Measurements from ENCODE around the gene ICAM5.
A peak's percentile ranks its signal among the peaks of the same experiment; 100 is the strongest.
"Not testable (repeated sequence)": the region's sequence is repeated elsewhere in the genome, so short reads cannot be mapped to it uniquely, and the experiment has no call there.

Gene ICAM5

GRCh38 chr19:10334588-10335351, 45.0 kb downstream of the ICAM5 start:
- H3K9ac ChIP-seq (ENCODE audit: low read length): peak overlapping the region; percentile 56
- H3K36me3 ChIP-seq (ENCODE audit: control insufficient read depth, insufficient read depth, low read length): no peaks in the 10 kb centered on the region
- H3K4me3 ChIP-seq (ENCODE audit: low read length): peak overlapping the region; percentile 81
- H3K27me3 ChIP-seq (ENCODE audit: control insufficient read depth, insufficient read depth, low read length): no peaks in the 10 kb centered on the region
- H3K4me1 ChIP-seq (ENCODE audit: control insufficient read depth, insufficient read depth, low read length): peaks cover 13% of the 10 kb centered on the region
- peak overlapping the region; percentile 66 for H3K27ac ChIP-seq (ENCODE audit: low read depth, low read length)

GRCh38 chr19:10335352-10335985, 45.7 kb downstream of the ICAM5 start:
- Histone ChIP-seq H3K36me3 (ENCODE audit: control insufficient read depth, insufficient read depth, low read length) (no peaks in the 10 kb centered on the region), H3K4me1 (ENCODE audit: control insufficient read depth, insufficient read depth, low read length) (peaks cover 13% of the 10 kb centered on the region), H3K4me3 (ENCODE audit: low read length) (peak overlapping the region; percentile 81), H3K27me3 (ENCODE audit: control insufficient read depth, insufficient read depth, low read length) (no peaks in the 10 kb centered on the region), H3K9ac (ENCODE audit: low read length) (no peak overlapping the region), H3K27ac (ENCODE audit: low read depth, low read length) (peak overlapping the region; percentile 59)

- H3K4me3 ChIP-seq (ENCODE audit: low read length); H3K36me3 ChIP-seq (ENCODE audit: control insufficient read depth, insufficient read depth, low read length); H3K27ac ChIP-seq (ENCODE audit: low read depth, low read length); H3K9ac ChIP-seq (ENCODE audit: low read length); H3K27me3 ChIP-seq (ENCODE audit: control insufficient read depth, insufficient read depth, low read length): not testable (repeated sequence)
- H3K4me1 ChIP-seq (ENCODE audit: control insufficient read depth, insufficient read depth, low read length): peaks cover 13% of the 10 kb centered on the region
These were observed 47.0 kb downstream of the ICAM5 start for GRCh38 chr19:10336725-10337124.

- no peaks in the 10 kb centered on the region for H3K36me3 ChIP-seq (ENCODE audit: control insufficient read depth, insufficient read depth, low read length)
- H3K27me3 ChIP-seq (ENCODE audit: control insufficient read depth, insufficient read depth, low read length): no peaks in the 10 kb centered on the region
- peak overlapping the region; percentile 59 for H3K4me3 ChIP-seq (ENCODE audit: low read length)
- peaks cover 6% of the 10 kb centered on the region for H3K4me1 ChIP-seq (ENCODE audit: control insufficient read depth, insufficient read depth, low read length)
- no peak overlapping the region for H3K9ac ChIP-seq (ENCODE audit: low read length)
- H3K27ac ChIP-seq (ENCODE audit: low read depth, low read length): no peak overlapping the region
These were observed 49.2 kb downstream of the ICAM5 start for GRCh38 chr19:10338940-10339339.

GRCh38 chr19:10339380-10339960, 49.7 kb downstream of the ICAM5 start, which contains the start of gene ICAM3:
Gene ICAM3, minus strand, starts transcription at chr19:10339624. Its CDS starts 10 bp downstream, at chr19:10339614.
- H3K27ac ChIP-seq (ENCODE audit: low read depth, low read length): no peak within 1 kb of the TSS
- H3K9ac ChIP-seq (ENCODE audit: low read length): no peak within 1 kb of the TSS
- H3K4me3 ChIP-seq (ENCODE audit: low read length): peak within 1 kb of the TSS; percentile 59
- peaks cover 1% of the 10 kb centered on the region for H3K4me1 ChIP-seq (ENCODE audit: control insufficient read depth, insufficient read depth, low read length)
- H3K36me3 ChIP-seq (ENCODE audit: control insufficient read depth, insufficient read depth, low read length): no peaks in the 10 kb centered on the region
- no peaks in the 10 kb centered on the region for H3K27me3 ChIP-seq (ENCODE audit: control insufficient read depth, insufficient read depth, low read length)

GRCh38 chr19:10339977-10340376, 50.2 kb downstream of the ICAM5 start:
- Histone ChIP-seq H3K36me3 (ENCODE audit: control insufficient read depth, insufficient read depth, low read length) (no peaks in the 10 kb centered on the region), H3K9ac (ENCODE audit: low read length) (no peak overlapping the region), H3K27me3 (ENCODE audit: control insufficient read depth, insufficient read depth, low read length) (no peaks in the 10 kb centered on the region), H3K4me3 (ENCODE audit: low read length) (no peak overlapping the region), H3K27ac (ENCODE audit: low read depth, low read length) (no peak overlapping the region), H3K4me1 (ENCODE audit: control insufficient read depth, insufficient read depth, low read length) (no peaks in the 10 kb centered on the region)

GRCh38 chr19:10343495-10343894, 53.7 kb downstream of the ICAM5 start:
- H3K27ac ChIP-seq (ENCODE audit: low read depth, low read length): no peak overlapping the region
- no peaks in the 10 kb centered on the region for H3K36me3 ChIP-seq (ENCODE audit: control insufficient read depth, insufficient read depth, low read length)
- no peaks in the 10 kb centered on the region for H3K27me3 ChIP-seq (ENCODE audit: control insufficient read depth, insufficient read depth, low read length)
- no peak overlapping the region for H3K4me3 ChIP-seq (ENCODE audit: low read length)
- no peaks in the 10 kb centered on the region for H3K4me1 ChIP-seq (ENCODE audit: control insufficient read depth, insufficient read depth, low read length)
- no peak overlapping the region for H3K9ac ChIP-seq (ENCODE audit: low read length)

- Histone ChIP-seq H3K36me3 (ENCODE audit: control insufficient read depth, insufficient read depth, low read length) (no peaks in the 10 kb centered on the region), H3K4me3 (ENCODE audit: low read length) (no peak overlapping the region), H3K27me3 (ENCODE audit: control insufficient read depth, insufficient read depth, low read length) (no peaks in the 10 kb centered on the region), H3K4me1 (ENCODE audit: control insufficient read depth, insufficient read depth, low read length) (no peaks in the 10 kb centered on the region), H3K9ac (ENCODE audit: low read length) (no peak overlapping the region), H3K27ac (ENCODE audit: low read depth, low read length) (no peak overlapping the region)
These were observed 55.0 kb downstream of the ICAM5 start for GRCh38 chr19:10344780-10345179.

All from rectal smooth muscle tissue (tissue), 1 donor.